Measurements from ENCODE around the gene HES2. TPM values are rescaled to one million over a fixed set of nuclear protein-coding genes. Genes with fewer than 3 reads are reported as not detected.
A peak's percentile ranks its signal among the peaks of the same experiment; 100 is the strongest.

The HES2 gene
- total RNA-seq, 1 experiment from 2014 or later, result 1.2 TPM

DNA sequence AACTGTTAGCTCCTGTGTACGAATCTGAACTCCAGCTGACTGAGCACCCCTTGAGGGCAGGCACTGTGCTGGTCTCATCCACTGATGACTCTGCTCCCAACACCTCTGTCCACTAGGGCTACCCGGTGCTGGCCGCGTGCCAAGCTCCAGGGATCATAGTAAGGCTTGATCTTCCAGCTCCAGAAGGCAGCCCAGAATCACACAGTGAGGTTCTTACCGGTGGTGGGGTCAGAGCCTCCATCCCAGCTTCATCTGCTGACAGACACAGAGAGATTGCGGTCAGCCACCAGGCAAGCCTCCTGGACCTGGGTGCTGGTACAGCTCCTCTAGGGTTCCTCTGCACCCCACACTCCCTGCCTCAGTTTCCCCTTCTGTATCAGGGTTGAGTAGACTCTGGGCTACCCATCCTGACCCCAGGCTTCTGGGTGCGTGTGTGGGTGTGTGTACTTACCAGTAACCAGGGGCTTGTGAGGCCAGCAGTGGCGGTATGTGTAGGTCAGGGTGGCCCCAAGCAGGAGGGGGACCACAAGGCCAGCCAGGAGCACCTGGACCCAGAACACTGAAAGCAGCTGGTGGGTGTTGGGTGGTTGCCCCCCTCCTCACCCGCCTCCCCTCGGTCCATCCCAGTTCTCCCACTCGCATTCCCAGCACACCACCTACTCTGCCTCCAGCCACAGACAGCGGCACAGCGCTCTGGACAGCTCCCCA, 42.8 kb upstream of the HES2 start:
- no peak overlapping the region for H3K18ac ChIP-seq (ENCODE audit: insufficient read length, low read depth, low read length)
- H3K27me3 ChIP-seq (ENCODE audit: insufficient read depth, low read length), result no peaks in the 10 kb centered on the region
- no peak overlapping the region for H3T11ph ChIP-seq (ENCODE audit: low read length)
- H4K20me1 ChIP-seq (ENCODE audit: control insufficient read depth, insufficient read depth, insufficient read length), result no peaks in the 10 kb centered on the region
- no peak overlapping the region for H2BK12ac ChIP-seq (ENCODE audit: insufficient read length, low read depth, low read length)
- no peak for DNase-seq
- no peaks in the 10 kb centered on the region for H3K9me3 ChIP-seq (ENCODE audit: control insufficient read depth, low read depth, low read length)
- Mint-ChIP-seq H3K36me3 (ENCODE audit: insufficient read depth in 1 of 3, low read depth in 3 of 3) (peaks cover 1 to 36% (median 23%) of the 10 kb centered on the region in 3 experiments; a peak in 6 of 7 replicates), H3K27me3 (ENCODE audit: low read depth) (no peaks in the 10 kb centered on the region; the same call in 1 of the 2 replicates), H3K4me3 (no peak overlapping the region; a peak in 1 of 5 replicates), H3K27ac (peak overlapping the region in 1 of 3 experiments; percentile 34; a peak in 2 of 7 replicates), H3K4me1 (peaks cover 16 to 30% of the 10 kb centered on the region in 2 experiments), H3K9me3 (no peaks in the 10 kb centered on the region)
- H3K79me2 ChIP-seq (ENCODE audit: insufficient read depth, low read length), result no peaks in the 10 kb centered on the region
- no peak overlapping the region for H3K4me2 ChIP-seq (ENCODE audit: insufficient read depth, insufficient read length, low read length)
- no peak overlapping the region for H3K56ac ChIP-seq (ENCODE audit: insufficient read length, low read depth, low read length)
- no peak overlapping the region for H3K4ac ChIP-seq (ENCODE audit: low read depth, low read length)
- no peak overlapping the region for H4K5ac ChIP-seq (ENCODE audit: insufficient read length, low read depth, low read length)
- no peak overlapping the region for H2BK15ac ChIP-seq (ENCODE audit: low read depth, low read length)
- H2BK20ac ChIP-seq (ENCODE audit: low read depth, low read length, poor library complexity, severe bottlenecking), result no peak overlapping the region
- no peak overlapping the region for H2BK5ac ChIP-seq (ENCODE audit: insufficient read length, low read length)
- H2AFZ ChIP-seq (ENCODE audit: low read length), result no peak overlapping the region
- WGBS (ENCODE audit: extremely low coverage, insufficient read length, low lambda C conversion rate), result no CpG with 5 or more reads among the region's 13 CpGs
- no peak overlapping the region for H4K8ac ChIP-seq (replicated peaks; ENCODE audit: insufficient read length, low read depth, low read length)
- no peak overlapping the region for H3K9ac ChIP-seq (ENCODE audit: extremely low read depth, insufficient read length, low read length)
- no peak overlapping the region for H2BK120ac ChIP-seq (ENCODE audit: low read depth, low read length, poor library complexity, severe bottlenecking)
- H3K23me2 ChIP-seq (ENCODE audit: insufficient read length, low read depth, low read length, poor library complexity, severe bottlenecking), result no peaks in the 10 kb centered on the region
- peaks cover 3% of the 10 kb centered on the region; the same call in 1 of the 2 replicates for H3K4me1 ChIP-seq (ENCODE audit: insufficient read depth, low read length)
- H3K23ac ChIP-seq (ENCODE audit: insufficient read length, low read depth, low read length), result no peak overlapping the region
- no peak overlapping the region; the same call in 1 of the 2 replicates for H3K14ac ChIP-seq (ENCODE audit: insufficient read depth, low read length)
- no peak overlapping the region for H2AK5ac ChIP-seq (ENCODE audit: insufficient read length, low read length)
- H4K91ac ChIP-seq (ENCODE audit: insufficient read length, low read depth, low read length), result no peak overlapping the region
- H3K79me1 ChIP-seq (ENCODE audit: insufficient read depth, low read depth, low read length, poor library complexity, severe bottlenecking), result no peaks in the 10 kb centered on the region
- no peak overlapping the region for H3K27ac ChIP-seq (ENCODE audit: insufficient read length, low read depth, low read length)
- TF ChIP-seq, protein P1, sequence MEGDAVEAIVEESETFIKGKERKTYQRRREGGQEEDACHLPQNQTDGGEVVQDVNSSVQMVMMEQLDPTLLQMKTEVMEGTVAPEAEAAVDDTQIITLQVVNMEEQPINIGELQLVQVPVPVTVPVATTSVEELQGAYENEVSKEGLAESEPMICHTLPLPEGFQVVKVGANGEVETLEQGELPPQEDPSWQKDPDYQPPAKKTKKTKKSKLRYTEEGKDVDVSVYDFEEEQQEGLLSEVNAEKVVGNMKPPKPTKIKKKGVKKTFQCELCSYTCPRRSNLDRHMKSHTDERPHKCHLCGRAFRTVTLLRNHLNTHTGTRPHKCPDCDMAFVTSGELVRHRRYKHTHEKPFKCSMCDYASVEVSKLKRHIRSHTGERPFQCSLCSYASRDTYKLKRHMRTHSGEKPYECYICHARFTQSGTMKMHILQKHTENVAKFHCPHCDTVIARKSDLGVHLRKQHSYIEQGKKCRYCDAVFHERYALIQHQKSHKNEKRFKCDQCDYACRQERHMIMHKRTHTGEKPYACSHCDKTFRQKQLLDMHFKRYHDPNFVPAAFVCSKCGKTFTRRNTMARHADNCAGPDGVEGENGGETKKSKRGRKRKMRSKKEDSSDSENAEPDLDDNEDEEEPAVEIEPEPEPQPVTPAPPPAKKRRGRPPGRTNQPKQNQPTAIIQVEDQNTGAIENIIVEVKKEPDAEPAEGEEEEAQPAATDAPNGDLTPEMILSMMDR (conservative IDR thresholded peaks at IDR 0.05), result no peak
